Measurements from ENCODE around the gene ENTPD7.

The ENTPD7 gene

DNA sequence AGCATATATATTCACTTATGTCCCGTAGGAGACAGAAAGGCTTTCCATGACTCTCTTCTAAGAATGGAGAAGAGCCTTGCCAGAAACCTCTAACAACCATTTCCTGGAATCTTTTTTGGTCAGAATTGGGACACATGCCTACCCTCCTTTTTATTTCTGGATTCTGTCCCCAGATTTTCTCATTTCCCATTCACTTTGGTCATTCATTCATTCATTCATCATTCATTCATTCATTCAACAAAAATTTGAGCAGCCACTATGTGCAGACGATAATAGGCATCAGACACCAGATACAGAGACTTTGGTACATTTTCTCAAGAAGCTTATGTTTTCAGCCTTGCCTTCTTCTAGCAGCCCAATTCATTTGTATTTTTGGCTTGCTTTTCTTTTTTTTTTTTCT is 6.0 kb downstream of the ENTPD7 start:
- Histone ChIP-seq H3K27ac (ENCODE audit: insufficient read depth, low read depth, low read length, poor library complexity, severe bottlenecking) (no peak overlapping the region), H3K36me3 (ENCODE audit: control insufficient read depth, insufficient read depth, low read length) (no peaks in the 10 kb centered on the region)
- WGBS, 2 experiments: 95 to 98% methylated on average over 2 of the region's 2 CpGs

DNA sequence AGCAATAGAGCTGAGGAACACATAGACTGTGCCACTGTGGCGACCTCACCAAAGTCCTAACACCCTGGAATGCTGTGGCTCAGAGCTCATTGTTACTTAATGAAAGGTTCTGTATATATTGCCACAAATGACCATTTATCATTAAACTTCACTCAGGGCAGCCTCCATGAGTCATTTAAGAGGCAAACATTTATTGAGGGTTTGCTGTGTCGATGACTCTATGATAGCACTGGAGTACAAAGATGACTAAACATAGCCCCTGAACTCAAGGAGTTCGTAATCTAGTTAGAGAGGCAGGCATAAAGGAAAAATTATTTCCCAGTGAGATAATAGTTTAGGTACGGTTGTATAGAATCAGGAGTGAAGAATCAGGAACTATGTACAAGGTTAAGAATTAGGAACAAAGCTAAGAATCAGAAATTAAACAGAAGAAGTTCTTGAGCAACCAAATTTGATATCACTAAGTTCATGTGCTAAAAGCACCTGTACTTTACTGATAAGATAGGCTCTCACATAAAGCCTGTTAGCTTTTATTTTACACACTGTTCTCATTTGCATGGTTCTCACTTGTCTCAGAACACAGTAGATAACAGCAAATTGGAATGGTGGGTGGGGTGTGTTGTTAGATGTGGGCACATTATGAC is 7.9 kb downstream of the ENTPD7 start:
- WGBS, 2 experiments: 89 to 98% methylated on average over 4 of the region's 4 CpGs
- no peaks in the 10 kb centered on the region for H3K4me1 ChIP-seq (ENCODE audit: control insufficient read depth, insufficient read depth, low read length)
- H3K27ac ChIP-seq (ENCODE audit: insufficient read depth, low read depth, low read length, poor library complexity, severe bottlenecking): no peak overlapping the region
- no peaks in the 10 kb centered on the region for H3K9me3 ChIP-seq (ENCODE audit: control insufficient read depth, low read length)
- no peaks in the 10 kb centered on the region for H3K36me3 ChIP-seq (ENCODE audit: control insufficient read depth, insufficient read depth, low read length)
- no peak overlapping the region for H3K4me3 ChIP-seq (ENCODE audit: insufficient read depth, low read depth, low read length)
- no peaks in the 10 kb centered on the region for H3K27me3 ChIP-seq (ENCODE audit: control insufficient read depth, insufficient read depth, low read length, poor library complexity, severe bottlenecking)

More for the DNA sequence above, 6.0 kb downstream of the ENTPD7 start:
- H3K4me3 ChIP-seq (ENCODE audit: insufficient read depth, low read depth, low read length): no peak overlapping the region
- no peaks in the 10 kb centered on the region for H3K9me3 ChIP-seq (ENCODE audit: control insufficient read depth, low read length)
- H3K4me1 ChIP-seq (ENCODE audit: control insufficient read depth, insufficient read depth, low read length): no peaks in the 10 kb centered on the region
- no peaks in the 10 kb centered on the region for H3K27me3 ChIP-seq (ENCODE audit: control insufficient read depth, insufficient read depth, low read length, poor library complexity, severe bottlenecking)

DNA sequence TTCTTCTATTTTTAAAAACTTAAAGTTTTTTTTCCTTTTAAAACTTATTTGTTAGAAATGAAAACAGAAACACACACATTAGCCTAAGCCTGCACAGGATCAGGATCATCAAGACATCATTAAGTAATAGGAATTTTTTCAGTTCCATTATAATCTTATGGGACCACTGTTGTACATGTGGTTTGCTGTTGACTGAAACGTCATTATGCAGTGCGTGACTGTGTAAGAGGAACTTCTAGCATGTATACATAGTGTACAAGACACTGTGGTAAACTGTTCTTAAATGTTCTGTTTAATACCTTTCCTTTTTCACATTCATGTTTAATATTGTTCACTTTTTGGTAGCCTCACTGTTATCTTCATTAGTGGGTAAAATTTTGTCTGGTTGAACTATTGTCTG is 12.1 kb downstream of the ENTPD7 start:
- WGBS, 2 experiments: 100% methylated on average over 2 of the region's 2 CpGs
- H3K4me3 ChIP-seq (ENCODE audit: insufficient read depth, low read depth, low read length): no peak overlapping the region
- no peaks in the 10 kb centered on the region for H3K4me1 ChIP-seq (ENCODE audit: control insufficient read depth, insufficient read depth, low read length)
- no peaks in the 10 kb centered on the region for H3K9me3 ChIP-seq (ENCODE audit: control insufficient read depth, low read length)
- H3K27me3 ChIP-seq (ENCODE audit: control insufficient read depth, insufficient read depth, low read length, poor library complexity, severe bottlenecking): no peaks in the 10 kb centered on the region
- H3K36me3 ChIP-seq (ENCODE audit: control insufficient read depth, insufficient read depth, low read length): no peaks in the 10 kb centered on the region
- no peak overlapping the region for H3K27ac ChIP-seq (ENCODE audit: insufficient read depth, low read depth, low read length, poor library complexity, severe bottlenecking)

DNA sequence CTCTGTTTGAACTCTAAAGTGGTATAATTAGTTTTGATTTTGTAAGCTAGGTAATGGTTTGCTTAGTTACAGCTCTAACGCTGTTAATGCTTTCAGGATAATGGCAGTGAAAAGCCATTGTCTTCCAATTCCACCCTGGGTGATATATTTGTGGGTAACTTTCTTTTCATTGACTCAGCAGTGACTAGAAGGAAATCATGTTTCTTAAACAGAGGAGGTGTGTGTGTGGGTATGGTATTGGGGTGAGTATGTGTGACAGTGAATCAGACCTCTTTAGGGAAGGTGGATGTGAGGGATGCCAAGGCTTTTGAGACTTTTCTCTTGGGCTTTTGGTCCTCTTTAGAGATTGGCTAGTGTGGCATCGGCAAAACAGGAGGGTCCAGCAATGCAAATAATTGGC is 13.6 kb downstream of the ENTPD7 start:
- Histone ChIP-seq H3K27ac (ENCODE audit: insufficient read depth, low read depth, low read length, poor library complexity, severe bottlenecking) (no peak overlapping the region), H3K9me3 (ENCODE audit: control insufficient read depth, low read length) (no peaks in the 10 kb centered on the region)
- 96 to 99% methylated on average over 2 of the region's 2 CpGs for WGBS, 2 experiments

DNA sequence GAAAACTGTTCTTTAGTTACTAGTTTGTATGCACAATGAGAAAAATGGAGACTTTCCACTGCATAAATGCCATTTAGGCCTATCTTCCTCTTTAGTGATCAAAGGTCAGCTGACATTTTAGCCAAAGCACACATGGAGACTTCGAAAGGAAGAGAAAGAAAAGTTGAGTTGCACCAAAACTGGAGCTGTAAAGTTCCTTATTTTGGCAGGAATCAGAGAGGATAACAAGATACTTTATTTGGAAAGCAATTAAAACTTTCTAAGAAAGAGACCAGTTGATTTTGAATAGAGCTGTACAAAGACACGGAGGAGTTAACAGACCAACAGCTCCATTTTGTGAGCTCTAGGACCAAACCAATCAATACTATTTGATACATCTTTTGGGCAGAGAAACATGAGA is 14.2 kb downstream of the ENTPD7 start:
- WGBS, 2 experiments: 45 to 47% methylated on average over 2 of the region's 2 CpGs
- H3K36me3 ChIP-seq (ENCODE audit: control insufficient read depth, insufficient read depth, low read length): no peaks in the 10 kb centered on the region
- H3K27me3 ChIP-seq (ENCODE audit: control insufficient read depth, insufficient read depth, low read length, poor library complexity, severe bottlenecking): no peaks in the 10 kb centered on the region
- H3K27ac ChIP-seq (ENCODE audit: insufficient read depth, low read depth, low read length, poor library complexity, severe bottlenecking): no peak overlapping the region
- H3K4me1 ChIP-seq (ENCODE audit: control insufficient read depth, insufficient read depth, low read length): no peaks in the 10 kb centered on the region
- no peaks in the 10 kb centered on the region for H3K9me3 ChIP-seq (ENCODE audit: control insufficient read depth, low read length)
- no peak overlapping the region for H3K4me3 ChIP-seq (ENCODE audit: insufficient read depth, low read depth, low read length)

More for the DNA sequence above, 13.6 kb downstream of the ENTPD7 start:
- Histone ChIP-seq H3K36me3 (ENCODE audit: control insufficient read depth, insufficient read depth, low read length) (no peaks in the 10 kb centered on the region), H3K4me1 (ENCODE audit: control insufficient read depth, insufficient read depth, low read length) (no peaks in the 10 kb centered on the region), H3K27me3 (ENCODE audit: control insufficient read depth, insufficient read depth, low read length, poor library complexity, severe bottlenecking) (no peaks in the 10 kb centered on the region), H3K4me3 (ENCODE audit: insufficient read depth, low read depth, low read length) (no peak overlapping the region)

DNA sequence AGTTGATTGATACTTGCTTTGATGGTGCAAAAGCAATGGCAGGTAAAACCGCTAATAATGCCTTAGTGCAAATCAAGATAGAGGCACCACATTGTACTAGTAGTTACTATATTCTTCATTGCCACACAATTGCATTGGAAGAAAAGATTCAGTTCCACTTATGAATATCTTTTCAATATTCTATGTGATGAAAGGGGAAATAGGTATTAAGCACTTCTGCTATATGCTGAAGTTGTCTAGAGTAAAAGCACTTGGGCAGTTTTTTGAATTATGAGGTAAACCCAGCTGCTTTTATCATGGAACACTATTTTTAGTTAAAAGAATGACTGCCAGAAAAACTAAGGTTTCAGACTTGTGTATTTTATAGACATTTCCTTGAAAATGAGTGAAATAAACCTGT is 15.5 kb downstream of the ENTPD7 start:
- H3K9me3 ChIP-seq (ENCODE audit: control insufficient read depth, low read length): no peaks in the 10 kb centered on the region
- H3K36me3 ChIP-seq (ENCODE audit: control insufficient read depth, insufficient read depth, low read length): peaks cover 2% of the 10 kb centered on the region
- no peak overlapping the region for H3K4me3 ChIP-seq (ENCODE audit: insufficient read depth, low read depth, low read length)
- H3K27ac ChIP-seq (ENCODE audit: insufficient read depth, low read depth, low read length, poor library complexity, severe bottlenecking): no peak overlapping the region
- 100% methylated on average over 1 of the region's 1 CpG for WGBS, 2 experiments
- H3K27me3 ChIP-seq (ENCODE audit: control insufficient read depth, insufficient read depth, low read length, poor library complexity, severe bottlenecking): no peaks in the 10 kb centered on the region
- H3K4me1 ChIP-seq (ENCODE audit: control insufficient read depth, insufficient read depth, low read length): no peaks in the 10 kb centered on the region

DNA sequence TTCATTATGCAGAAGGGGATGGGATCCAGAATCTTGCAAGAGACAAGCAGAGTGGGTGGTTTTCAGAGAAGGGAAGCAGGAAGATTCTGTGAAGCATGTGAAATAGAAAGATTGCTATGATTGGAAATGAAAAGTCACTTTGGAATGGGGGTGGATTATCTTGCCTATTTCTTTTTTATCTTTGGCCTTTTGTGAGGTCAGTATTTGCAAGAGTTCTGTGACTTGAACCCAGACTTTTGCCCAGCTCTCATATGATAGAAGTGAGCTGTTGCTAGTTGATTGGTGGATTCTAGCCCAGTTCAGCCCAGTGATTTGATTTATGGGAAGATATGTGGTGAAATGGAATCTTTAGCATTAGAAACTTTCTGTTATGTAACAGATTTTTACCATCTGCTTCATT is 17.1 kb downstream of the ENTPD7 start:
- Histone ChIP-seq H3K27me3 (ENCODE audit: control insufficient read depth, insufficient read depth, low read length, poor library complexity, severe bottlenecking) (no peaks in the 10 kb centered on the region), H3K36me3 (ENCODE audit: control insufficient read depth, insufficient read depth, low read length) (peaks cover 6% of the 10 kb centered on the region), H3K27ac (ENCODE audit: insufficient read depth, low read depth, low read length, poor library complexity, severe bottlenecking) (no peak overlapping the region), H3K4me3 (ENCODE audit: insufficient read depth, low read depth, low read length) (no peak overlapping the region), H3K4me1 (ENCODE audit: control insufficient read depth, insufficient read depth, low read length) (no peaks in the 10 kb centered on the region), H3K9me3 (ENCODE audit: control insufficient read depth, low read length) (no peaks in the 10 kb centered on the region)

DNA sequence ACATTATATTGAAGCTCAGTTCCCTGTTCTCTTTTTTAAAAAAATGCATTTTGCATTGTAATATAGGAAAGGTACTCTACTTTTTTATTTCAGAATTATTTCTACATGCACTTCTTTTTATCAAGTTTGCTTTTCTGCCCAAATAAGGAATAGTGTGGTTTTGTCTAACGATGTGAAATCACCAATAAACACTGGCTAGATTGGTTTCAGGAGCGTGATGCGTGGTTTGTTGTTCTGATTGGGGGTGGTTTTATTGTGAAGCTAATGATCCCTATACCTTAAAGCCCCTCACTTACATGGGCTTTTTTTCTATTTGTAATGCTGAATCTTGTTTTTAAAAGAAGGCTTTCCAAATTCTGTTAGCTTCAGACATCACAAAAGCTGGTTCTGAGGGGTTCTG is 17.6 kb downstream of the ENTPD7 start:
- no peaks in the 10 kb centered on the region for H3K4me1 ChIP-seq (ENCODE audit: control insufficient read depth, insufficient read depth, low read length)
- 96 to 97% methylated on average over 3 of the region's 3 CpGs for WGBS, 2 experiments
- H3K27me3 ChIP-seq (ENCODE audit: control insufficient read depth, insufficient read depth, low read length, poor library complexity, severe bottlenecking): no peaks in the 10 kb centered on the region
- no peak overlapping the region for H3K27ac ChIP-seq (ENCODE audit: insufficient read depth, low read depth, low read length, poor library complexity, severe bottlenecking)
- H3K9me3 ChIP-seq (ENCODE audit: control insufficient read depth, low read length): no peaks in the 10 kb centered on the region
- no peak overlapping the region for H3K4me3 ChIP-seq (ENCODE audit: insufficient read depth, low read depth, low read length)
- H3K36me3 ChIP-seq (ENCODE audit: control insufficient read depth, insufficient read depth, low read length): peaks cover 6% of the 10 kb centered on the region

DNA sequence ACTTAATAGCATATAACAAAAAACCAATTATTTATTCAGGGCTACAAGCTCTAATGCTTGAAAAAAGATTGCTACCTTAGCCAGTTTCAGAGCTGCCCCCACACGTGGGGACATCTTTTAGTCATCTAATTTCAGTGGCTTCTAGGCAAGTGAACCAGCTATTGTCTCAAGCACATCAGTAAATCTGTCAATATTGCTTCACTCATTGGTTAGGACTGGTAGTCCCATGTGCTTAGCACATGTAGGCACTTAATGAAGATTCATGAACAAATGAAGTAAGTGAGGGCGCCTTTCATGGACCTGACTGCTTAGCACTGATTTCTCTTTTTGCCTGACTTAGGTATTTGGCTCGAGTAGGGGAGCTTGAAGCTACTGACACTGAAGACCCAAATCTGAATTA is 19.6 kb downstream of the ENTPD7 start:
- H3K4me3 ChIP-seq (ENCODE audit: insufficient read depth, low read depth, low read length): no peak overlapping the region
- no peaks in the 10 kb centered on the region for H3K27me3 ChIP-seq (ENCODE audit: control insufficient read depth, insufficient read depth, low read length, poor library complexity, severe bottlenecking)
- WGBS, 2 experiments: 86 to 90% methylated on average over 3 of the region's 3 CpGs
- H3K4me1 ChIP-seq (ENCODE audit: control insufficient read depth, insufficient read depth, low read length): no peaks in the 10 kb centered on the region
- peaks cover 6% of the 10 kb centered on the region for H3K36me3 ChIP-seq (ENCODE audit: control insufficient read depth, insufficient read depth, low read length)
- H3K9me3 ChIP-seq (ENCODE audit: control insufficient read depth, low read length): no peaks in the 10 kb centered on the region
- no peak overlapping the region for H3K27ac ChIP-seq (ENCODE audit: insufficient read depth, low read depth, low read length, poor library complexity, severe bottlenecking)

DNA sequence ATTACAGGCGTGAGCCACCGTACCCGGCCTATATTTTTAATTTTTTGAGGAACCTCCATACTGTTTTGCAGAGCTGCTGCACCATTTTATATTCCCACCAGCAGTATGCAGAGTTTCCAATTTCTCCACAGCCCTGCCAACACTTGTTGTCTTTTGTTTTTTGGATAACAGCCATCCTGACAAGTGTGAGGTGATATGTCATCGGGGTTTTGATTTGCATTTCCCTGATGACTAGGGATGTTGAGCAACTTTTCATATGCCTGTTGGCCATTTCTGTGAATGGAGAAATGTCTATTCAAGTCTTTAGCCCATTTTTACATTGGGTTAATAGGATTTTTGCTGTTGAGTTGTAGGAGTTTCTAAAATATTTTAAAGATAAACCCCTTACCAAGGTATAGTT is 22.2 kb downstream of the ENTPD7 start:
- 89 to 93% methylated on average over 4 of the region's 4 CpGs for WGBS, 2 experiments

DNA sequence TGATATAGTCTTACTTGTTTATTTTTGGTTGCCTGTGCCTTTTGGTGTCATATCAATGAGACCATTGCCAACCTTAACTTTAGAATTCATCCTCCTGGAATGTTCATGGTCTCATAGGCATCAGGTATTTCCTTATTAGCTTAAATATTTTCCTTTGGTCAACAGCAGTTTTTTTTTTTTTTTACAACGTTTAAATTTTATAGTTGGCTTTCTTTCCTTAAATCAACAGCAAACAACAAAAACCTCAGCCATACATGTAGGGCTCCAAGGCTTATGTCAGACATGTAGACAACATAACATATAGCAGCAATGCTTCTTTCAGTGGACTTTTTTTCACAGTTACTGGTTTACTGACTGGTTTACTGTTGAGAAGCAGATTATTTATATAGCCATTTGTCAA is 22.7 kb downstream of the ENTPD7 start:
- Histone ChIP-seq H3K36me3 (ENCODE audit: control insufficient read depth, insufficient read depth, low read length) (peaks cover 6% of the 10 kb centered on the region), H3K27ac (ENCODE audit: insufficient read depth, low read depth, low read length, poor library complexity, severe bottlenecking) (no peak overlapping the region), H3K27me3 (ENCODE audit: control insufficient read depth, insufficient read depth, low read length, poor library complexity, severe bottlenecking) (no peaks in the 10 kb centered on the region), H3K4me1 (ENCODE audit: control insufficient read depth, insufficient read depth, low read length) (no peaks in the 10 kb centered on the region), H3K9me3 (ENCODE audit: control insufficient read depth, low read length) (no peaks in the 10 kb centered on the region), H3K4me3 (ENCODE audit: insufficient read depth, low read depth, low read length) (no peak overlapping the region)
- 89 to 100% methylated on average over 1 of the region's 1 CpG for WGBS, 2 experiments

More for the DNA sequence above, 22.2 kb downstream of the ENTPD7 start:
- H3K36me3 ChIP-seq (ENCODE audit: control insufficient read depth, insufficient read depth, low read length): peaks cover 6% of the 10 kb centered on the region
- H3K4me3 ChIP-seq (ENCODE audit: insufficient read depth, low read depth, low read length): no peak overlapping the region
- H3K9me3 ChIP-seq (ENCODE audit: control insufficient read depth, low read length): no peaks in the 10 kb centered on the region
- no peaks in the 10 kb centered on the region for H3K27me3 ChIP-seq (ENCODE audit: control insufficient read depth, insufficient read depth, low read length, poor library complexity, severe bottlenecking)
- no peaks in the 10 kb centered on the region for H3K4me1 ChIP-seq (ENCODE audit: control insufficient read depth, insufficient read depth, low read length)
- no peak overlapping the region for H3K27ac ChIP-seq (ENCODE audit: insufficient read depth, low read depth, low read length, poor library complexity, severe bottlenecking)
